Fibroblast of lung (primary cell): ENCODE data around the gene CELSR3.

Experiments used
- CTCF ChIP-seq, 2 donors: IDR thresholded peaks in 1 of 2; conservative IDR thresholded peaks in 1 of 2; 1 replicate in 1 of 2; 2 replicates in 1 of 2; pipeline ENCODE4 v1.5.1; 2011 to 2012; ENCODE audit warnings: low read length in 2 of 2, control low read depth in 1 of 2, inconsistent platforms in 1 of 2, low read depth in 1 of 2, mild to moderate bottlenecking in 1 of 2
- EZH2 ChIP-seq: IDR thresholded peaks from 2 replicates; pipeline ENCODE4 v1.5.1; 2012; ENCODE audit warnings: low read length, control low read depth, mild to moderate bottlenecking; ENCODE audit errors: missing control alignments

DNA sequence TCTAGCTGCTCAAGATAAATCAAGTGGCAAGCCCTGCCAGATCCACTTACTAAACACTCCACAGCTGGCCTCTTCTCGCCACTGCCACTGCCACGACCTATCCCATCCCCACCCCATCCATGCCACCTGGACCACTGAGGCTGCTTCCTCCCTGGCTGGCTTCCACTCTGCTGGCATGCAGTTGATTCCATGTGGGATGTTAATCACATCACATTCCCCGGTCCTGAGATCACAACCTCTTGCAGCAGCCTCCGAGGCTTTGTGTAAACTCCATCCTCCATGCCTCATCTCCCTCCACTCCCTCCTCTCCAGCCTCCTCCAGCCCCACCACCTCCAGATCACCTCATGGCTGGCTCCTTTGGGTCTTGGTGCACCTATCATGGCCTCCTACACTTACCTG is 15.4 kb upstream of the CELSR3 start:
- TF ChIP-seq CTCF (conservative IDR thresholded peaks at IDR 0.05 in 1 of 2, IDR thresholded peaks at IDR 0.05 in 1 of 2; ENCODE audit: low read depth in 1 of 2, low read length in 2 of 2), result no peak
- no peak for TF ChIP-seq EZH2
